Measurements from ENCODE around the gene SUMO2. TPM values are rescaled to one million over a fixed set of nuclear protein-coding genes. Genes with fewer than 3 reads are reported as not detected.
A peak's percentile ranks its signal among the peaks of the same experiment; 100 is the strongest.
"Not testable (repeated sequence)": the region's sequence is repeated elsewhere in the genome, so short reads cannot be mapped to it uniquely, and the experiment has no call there.

SUMO2 gene
- polyA plus RNA-seq, 4 donors = 64.3 to 305 (median 71.9) TPM

DNA sequence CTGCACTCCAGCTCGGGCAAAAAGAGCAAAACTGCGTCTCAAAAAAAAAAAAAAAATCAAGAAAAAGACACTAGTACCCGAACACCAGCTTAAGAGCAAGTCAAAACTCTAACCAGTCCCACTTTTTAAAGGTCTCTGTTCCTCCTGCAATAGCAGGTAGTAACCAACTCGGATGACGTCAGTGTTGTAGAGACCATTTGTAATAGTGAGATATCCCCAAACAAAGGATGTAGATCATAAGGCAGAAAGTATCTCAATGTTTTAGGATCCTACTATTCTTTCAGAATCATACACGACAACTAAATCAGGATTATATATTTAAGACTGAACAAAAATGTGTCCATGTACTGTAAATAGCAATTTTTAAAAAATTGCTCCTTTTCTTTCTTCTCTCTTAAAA is 30.8 kb downstream of the SUMO2 start:
- H3K36me3 ChIP-seq (ENCODE audit: control insufficient read depth in 3 of 3, insufficient read depth in 2 of 3, low read depth in 1 of 3, low read length in 3 of 3) = peaks cover 2 to 13% (median 2%) of the 10 kb centered on the region in 3 donors
- no peaks in the 10 kb centered on the region for H3K27me3 ChIP-seq (ENCODE audit: control insufficient read depth in 3 of 3, insufficient read depth in 3 of 3, low read length in 3 of 3)
- H3K4me1 ChIP-seq (ENCODE audit: control insufficient read depth in 3 of 3, insufficient read depth in 2 of 3, low read depth in 1 of 3, low read length in 2 of 3) = peaks cover 3 to 26% (median 4%) of the 10 kb centered on the region in 3 donors
- H3K27ac ChIP-seq (ENCODE audit: low read depth in 1 of 3, low read length in 2 of 3) = peak overlapping the region in 1 of 3 donors; percentile 55
- FAIRE-seq (no peak), DNase-seq (no peak)
- 72 to 85% (median 79%) methylated on average over 6 of the region's 6 CpGs for WGBS, 3 donors
- H3K9me3 ChIP-seq (ENCODE audit: control insufficient read depth in 2 of 2, insufficient read depth in 1 of 2, low read depth in 1 of 2, low read length in 1 of 2) = no peaks in the 10 kb centered on the region
- no peak overlapping the region for H3K4me3 ChIP-seq (ENCODE audit: low read depth in 1 of 3, low read length in 3 of 3)

DNA sequence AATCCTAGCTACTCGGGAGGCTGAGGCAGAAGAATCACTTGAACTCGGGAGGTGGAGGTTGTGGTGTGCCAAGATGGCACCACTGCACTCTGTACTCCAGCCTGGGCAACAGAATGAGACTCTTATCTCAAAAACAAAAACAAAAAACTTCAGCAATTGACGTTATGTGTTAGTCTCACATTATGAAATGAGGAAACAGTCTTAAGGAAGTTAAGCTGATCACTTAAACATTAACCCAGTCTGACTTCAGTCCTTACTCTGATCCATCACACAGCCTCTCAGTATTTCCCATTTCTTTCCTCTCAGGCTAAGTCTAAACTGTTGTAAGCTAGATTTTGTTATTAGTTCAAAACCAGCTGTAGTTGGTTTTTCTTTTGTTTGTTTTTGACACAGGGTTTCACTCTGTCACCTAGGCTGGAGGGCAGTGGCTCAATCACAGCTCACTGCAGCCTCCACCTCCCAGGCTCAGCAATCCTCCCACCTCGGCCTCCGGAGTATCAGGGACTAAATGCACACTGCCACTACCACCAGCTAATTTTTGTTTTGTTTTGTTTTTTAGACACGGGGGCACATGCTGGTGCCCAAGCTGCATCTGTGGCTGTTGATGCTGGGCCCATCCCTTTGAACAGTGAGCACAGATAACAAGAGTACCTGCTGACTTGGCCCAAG is 34.7 kb downstream of the SUMO2 start:
- Histone ChIP-seq H3K9me3 (ENCODE audit: control insufficient read depth in 2 of 2, insufficient read depth in 1 of 2, low read depth in 1 of 2, low read length in 1 of 2) (no peaks in the 10 kb centered on the region), H3K36me3 (ENCODE audit: control insufficient read depth in 3 of 3, insufficient read depth in 2 of 3, low read depth in 1 of 3, low read length in 3 of 3) (peaks cover 6 to 46% (median 7%) of the 10 kb centered on the region in 3 donors)

DNA sequence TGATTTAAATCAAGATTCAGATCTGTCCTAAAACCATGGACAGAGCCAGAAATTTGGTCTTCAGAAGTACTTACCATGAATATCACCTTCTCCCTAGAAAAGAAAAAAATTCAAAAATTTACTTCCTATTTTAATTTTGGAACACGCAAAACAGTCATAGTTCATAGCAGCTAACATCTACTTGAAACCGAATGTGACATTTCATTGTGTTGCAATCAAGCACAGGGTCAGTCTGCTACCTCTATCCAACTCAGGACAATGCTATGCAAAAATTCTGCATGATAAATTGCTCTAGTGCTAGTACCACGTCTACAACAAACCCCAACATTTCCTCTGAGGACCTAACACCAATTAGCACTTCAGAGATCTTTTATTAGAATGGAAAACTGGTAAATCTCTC is 36.2 kb downstream of the SUMO2 start:
- H3K4me3 ChIP-seq (ENCODE audit: low read depth in 1 of 3, low read length in 3 of 3) = no peak overlapping the region
- no peaks in the 10 kb centered on the region for H3K9me3 ChIP-seq (ENCODE audit: control insufficient read depth in 2 of 2, insufficient read depth in 1 of 2, low read depth in 1 of 2, low read length in 1 of 2)
- no peaks in the 10 kb centered on the region for H3K27me3 ChIP-seq (ENCODE audit: control insufficient read depth in 3 of 3, insufficient read depth in 3 of 3, low read length in 3 of 3)
- WGBS, 3 donors = 87 to 88% (median 87%) methylated on average over 3 of the region's 3 CpGs
- peaks cover 0 to 12% (median 3%) of the 10 kb centered on the region in 3 donors for H3K4me1 ChIP-seq (ENCODE audit: control insufficient read depth in 3 of 3, insufficient read depth in 2 of 3, low read depth in 1 of 3, low read length in 2 of 3)
- DNase-seq (no peak), FAIRE-seq (no peak)
- H3K36me3 ChIP-seq (ENCODE audit: control insufficient read depth in 3 of 3, insufficient read depth in 2 of 3, low read depth in 1 of 3, low read length in 3 of 3) = peaks cover 6 to 56% (median 7%) of the 10 kb centered on the region in 3 donors
- no peak overlapping the region for H3K27ac ChIP-seq (ENCODE audit: low read depth in 1 of 3, low read length in 2 of 3)

More for the DNA sequence above, 34.7 kb downstream of the SUMO2 start:
- peak; percentile 66 to 87 for DNase-seq
- Histone ChIP-seq H3K4me1 (ENCODE audit: control insufficient read depth in 3 of 3, insufficient read depth in 2 of 3, low read depth in 1 of 3, low read length in 2 of 3) (peaks cover 0 to 20% (median 3%) of the 10 kb centered on the region in 3 donors), H3K4me3 (ENCODE audit: low read depth in 1 of 3, low read length in 3 of 3) (no peak overlapping the region), H3K27ac (ENCODE audit: low read depth in 1 of 3, low read length in 2 of 3) (peak overlapping the region; percentile 36 to 75 (median 72)), H3K27me3 (ENCODE audit: control insufficient read depth in 3 of 3, insufficient read depth in 3 of 3, low read length in 3 of 3) (no peaks in the 10 kb centered on the region)
- no peak for FAIRE-seq
- 41 to 73% (median 71%) methylated on average over 6 of the region's 6 CpGs for WGBS, 3 donors

DNA sequence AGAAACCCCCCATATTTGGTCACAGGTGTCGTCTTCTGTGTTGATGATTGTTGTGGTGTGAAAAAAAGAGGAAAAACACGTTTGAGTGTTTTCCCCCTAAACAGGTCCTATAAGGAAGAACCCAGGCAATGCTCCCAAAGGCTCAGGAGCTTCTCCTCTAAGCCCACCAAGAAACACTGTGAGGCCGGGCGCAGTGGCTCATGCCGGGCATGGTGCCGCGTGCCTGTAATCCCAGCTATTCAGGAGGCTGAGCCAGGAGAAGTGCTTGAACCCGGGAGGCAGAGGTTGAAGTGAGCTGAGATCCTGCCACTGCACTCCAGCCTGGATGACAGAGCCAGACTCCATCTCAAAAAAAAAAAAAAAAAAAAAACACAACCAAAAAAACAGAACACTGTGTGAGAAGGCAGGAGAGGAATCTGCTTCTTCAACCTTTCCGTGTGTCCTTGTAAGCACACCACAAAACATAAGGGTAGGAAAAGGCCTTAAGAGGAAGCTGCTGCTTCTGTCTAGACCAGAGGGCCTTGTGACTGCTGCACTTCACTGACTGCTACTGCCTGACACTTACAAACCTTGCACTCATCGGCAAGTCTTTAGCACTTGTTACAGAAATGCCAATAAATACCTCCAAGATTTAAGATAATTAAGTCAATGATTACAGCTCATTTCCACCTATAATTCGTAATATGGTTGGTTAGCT is 37.8 kb downstream of the SUMO2 start:
- no peaks in the 10 kb centered on the region for H3K27me3 ChIP-seq (ENCODE audit: control insufficient read depth in 3 of 3, insufficient read depth in 3 of 3, low read length in 3 of 3)
- peaks cover 6 to 70% (median 7%) of the 10 kb centered on the region in 3 donors for H3K36me3 ChIP-seq (ENCODE audit: control insufficient read depth in 3 of 3, insufficient read depth in 2 of 3, low read depth in 1 of 3, low read length in 3 of 3)
- H3K4me3 ChIP-seq (ENCODE audit: low read depth in 1 of 3, low read length in 3 of 3) = no peak overlapping the region
- peaks cover 0 to 12% (median 2%) of the 10 kb centered on the region in 3 donors for H3K4me1 ChIP-seq (ENCODE audit: control insufficient read depth in 3 of 3, insufficient read depth in 2 of 3, low read depth in 1 of 3, low read length in 2 of 3)
- DNase-seq (no peak), FAIRE-seq (no peak)
- no peaks in the 10 kb centered on the region for H3K9me3 ChIP-seq (ENCODE audit: control insufficient read depth in 2 of 2, insufficient read depth in 1 of 2, low read depth in 1 of 2, low read length in 1 of 2)
- 89 to 94% (median 92%) methylated on average over 11 of the region's 11 CpGs for WGBS, 3 donors
- H3K27ac ChIP-seq (ENCODE audit: low read depth in 1 of 3, low read length in 2 of 3) = no peak overlapping the region

DNA sequence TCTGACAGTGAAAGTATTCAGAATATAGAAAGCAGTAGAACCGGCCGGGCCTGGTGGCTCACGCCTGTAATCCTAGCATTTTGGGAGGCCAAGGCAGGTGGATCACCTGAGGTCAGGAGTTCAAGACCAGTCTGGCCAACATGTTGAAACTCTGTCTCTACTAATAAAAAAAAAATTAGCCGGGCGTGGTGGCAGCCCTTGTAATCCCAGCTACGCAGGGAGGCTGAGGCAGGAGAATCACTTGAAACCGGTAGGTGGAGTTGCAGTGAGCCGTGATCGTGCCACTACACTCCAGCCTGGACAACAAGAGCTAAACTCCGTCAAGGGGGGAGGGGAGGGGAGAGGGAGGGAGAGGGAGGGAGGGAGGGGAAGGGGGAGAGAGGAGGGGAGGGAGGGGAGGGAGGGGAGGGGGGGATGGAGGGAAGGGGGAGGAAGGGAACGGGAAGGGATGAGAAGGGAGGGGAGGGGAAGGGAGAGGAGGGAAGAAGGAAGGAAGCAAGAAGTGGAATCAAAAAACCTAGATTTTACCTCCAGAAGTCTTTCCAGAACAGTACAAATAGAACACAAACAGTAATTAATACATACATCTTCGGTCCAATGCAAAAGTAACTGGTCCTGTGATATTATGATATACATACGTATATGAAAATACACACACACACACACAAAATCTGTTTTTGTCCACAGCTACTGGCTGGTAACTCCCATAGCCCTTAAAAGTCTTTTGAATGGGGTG is 40.4 kb downstream of the SUMO2 start:
- Histone ChIP-seq H3K36me3 (ENCODE audit: control insufficient read depth in 3 of 3, insufficient read depth in 2 of 3, low read depth in 1 of 3, low read length in 3 of 3) (peaks cover 4 to 75% (median 5%) of the 10 kb centered on the region in 3 donors), H3K27ac (ENCODE audit: low read depth in 1 of 3, low read length in 2 of 3) (no peak overlapping the region)
- FAIRE-seq = no peak

DNA sequence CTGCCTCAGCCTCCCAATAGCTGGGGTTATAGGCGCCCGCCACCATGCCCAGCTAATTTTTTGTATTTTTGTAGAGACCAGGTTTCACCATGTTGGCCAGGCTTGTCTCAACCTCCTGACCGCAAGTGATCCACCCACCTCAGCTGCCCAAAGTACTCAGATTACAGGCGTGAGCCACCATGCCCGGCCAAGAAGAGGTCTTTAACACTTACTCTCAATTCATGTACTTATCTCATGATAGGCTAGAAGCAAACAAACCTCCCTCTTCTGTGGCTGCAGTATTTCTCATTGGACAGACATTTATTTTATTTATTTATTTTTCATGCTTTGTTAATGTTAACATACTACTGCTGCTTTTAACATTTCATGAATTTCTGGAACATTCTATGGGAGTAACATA is 44.2 kb downstream of the SUMO2 start:
- FAIRE-seq = no peak
- Histone ChIP-seq H3K9me3 (ENCODE audit: control insufficient read depth in 2 of 2, insufficient read depth in 1 of 2, low read depth in 1 of 2, low read length in 1 of 2) (no peaks in the 10 kb centered on the region), H3K4me1 (ENCODE audit: control insufficient read depth in 3 of 3, insufficient read depth in 2 of 3, low read depth in 1 of 3, low read length in 2 of 3) (no peaks in the 10 kb centered on the region), H3K27ac (ENCODE audit: low read depth in 1 of 3, low read length in 2 of 3) (no peak overlapping the region), H3K4me3 (ENCODE audit: low read depth in 1 of 3, low read length in 3 of 3) (no peak overlapping the region), H3K36me3 (ENCODE audit: control insufficient read depth in 3 of 3, insufficient read depth in 2 of 3, low read depth in 1 of 3, low read length in 3 of 3) (peaks cover 0 to 67% (median 2%) of the 10 kb centered on the region in 3 donors), H3K27me3 (ENCODE audit: control insufficient read depth in 3 of 3, insufficient read depth in 3 of 3, low read length in 3 of 3) (no peaks in the 10 kb centered on the region)
- WGBS, 3 donors = 92 to 97% (median 93%) methylated on average over 5 of the region's 5 CpGs
- no peak for DNase-seq

More for the DNA sequence above, 40.4 kb downstream of the SUMO2 start:
- 84 to 92% (median 86%) methylated on average over 12 to 13 of the region's 13 CpGs for WGBS, 3 donors
- DNase-seq = no peak
- Histone ChIP-seq H3K4me1 (ENCODE audit: control insufficient read depth in 3 of 3, insufficient read depth in 2 of 3, low read depth in 1 of 3, low read length in 2 of 3) (no peaks in the 10 kb centered on the region), H3K4me3 (ENCODE audit: low read depth in 1 of 3, low read length in 3 of 3) (no peak overlapping the region), H3K9me3 (ENCODE audit: control insufficient read depth in 2 of 2, insufficient read depth in 1 of 2, low read depth in 1 of 2, low read length in 1 of 2) (no peaks in the 10 kb centered on the region), H3K27me3 (ENCODE audit: control insufficient read depth in 3 of 3, insufficient read depth in 3 of 3, low read length in 3 of 3) (no peaks in the 10 kb centered on the region)

DNA sequence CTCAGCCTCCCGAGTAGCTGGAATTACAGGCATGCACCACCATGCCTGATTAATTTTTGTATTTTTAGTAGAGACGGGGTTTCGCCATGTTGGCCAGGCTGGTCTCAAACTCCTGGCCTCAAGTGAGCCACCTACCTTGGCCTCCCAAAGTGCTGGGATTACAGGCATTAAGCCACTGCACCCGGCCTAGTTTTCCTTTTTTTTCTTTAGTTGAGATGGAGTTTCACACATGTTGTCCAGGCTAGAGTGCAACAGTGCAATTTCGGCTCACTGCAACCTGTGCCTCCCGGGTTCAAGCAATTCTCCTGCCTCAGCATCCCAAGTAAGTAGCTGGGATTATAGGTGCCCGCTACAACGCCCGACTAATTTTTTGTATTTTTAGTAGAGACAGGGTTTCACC is 45.0 kb downstream of the SUMO2 start:
- not testable (repeated sequence) for H3K4me3 ChIP-seq (ENCODE audit: low read depth in 1 of 3, low read length in 3 of 3); H3K27ac ChIP-seq (ENCODE audit: low read depth in 1 of 3, low read length in 2 of 3); H3K4me1 ChIP-seq (ENCODE audit: control insufficient read depth in 3 of 3, insufficient read depth in 2 of 3, low read depth in 1 of 3, low read length in 2 of 3); DNase-seq; FAIRE-seq; H3K27me3 ChIP-seq (ENCODE audit: control insufficient read depth in 3 of 3, insufficient read depth in 3 of 3, low read length in 3 of 3); H3K9me3 ChIP-seq (ENCODE audit: control insufficient read depth in 2 of 2, insufficient read depth in 1 of 2, low read depth in 1 of 2, low read length in 1 of 2)
- WGBS, 3 donors = 95 to 96% (median 95%) methylated on average over 9 of the region's 9 CpGs
- peaks cover 0 to 59% (median 2%) of the 10 kb centered on the region in 3 donors for H3K36me3 ChIP-seq (ENCODE audit: control insufficient read depth in 3 of 3, insufficient read depth in 2 of 3, low read depth in 1 of 3, low read length in 3 of 3)

DNA sequence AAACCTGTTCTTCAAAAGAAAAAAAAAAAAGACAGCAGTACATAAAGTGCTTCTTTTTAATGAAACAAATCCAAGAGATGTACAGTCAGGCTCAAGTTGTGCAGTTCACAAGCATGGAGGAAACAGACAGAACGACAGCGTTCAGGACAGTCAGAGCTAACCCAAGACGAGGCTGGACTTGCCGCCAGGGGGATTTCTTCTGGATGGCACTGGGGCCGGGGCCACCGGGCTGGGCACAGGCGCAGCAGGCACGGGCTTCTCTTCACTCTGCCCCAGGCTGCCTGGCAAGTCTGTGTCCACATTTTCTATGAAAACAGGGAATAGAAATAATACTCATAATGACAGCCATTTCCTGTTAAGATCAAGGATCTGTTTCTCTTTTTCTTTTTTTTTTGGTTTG is 46.8 kb downstream of the SUMO2 start:
- FAIRE-seq (no peak), DNase-seq (no peak)
- peaks cover 0 to 4% (median 0%) of the 10 kb centered on the region in 3 donors for H3K4me1 ChIP-seq (ENCODE audit: control insufficient read depth in 3 of 3, insufficient read depth in 2 of 3, low read depth in 1 of 3, low read length in 2 of 3)
- WGBS, 3 donors = 92 to 95% (median 93%) methylated on average over 8 of the region's 8 CpGs
- H3K4me3 ChIP-seq (ENCODE audit: low read depth in 1 of 3, low read length in 3 of 3) = no peak overlapping the region
- H3K9me3 ChIP-seq (ENCODE audit: control insufficient read depth in 2 of 2, insufficient read depth in 1 of 2, low read depth in 1 of 2, low read length in 1 of 2) = no peaks in the 10 kb centered on the region
- no peak overlapping the region for H3K27ac ChIP-seq (ENCODE audit: low read depth in 1 of 3, low read length in 2 of 3)
- H3K36me3 ChIP-seq (ENCODE audit: control insufficient read depth in 3 of 3, insufficient read depth in 2 of 3, low read depth in 1 of 3, low read length in 3 of 3) = peaks cover 0 to 48% (median 2%) of the 10 kb centered on the region in 3 donors
- H3K27me3 ChIP-seq (ENCODE audit: control insufficient read depth in 3 of 3, insufficient read depth in 3 of 3, low read length in 3 of 3) = no peaks in the 10 kb centered on the region
